Measurements from ENCODE around the gene JAKMIP1.

GRCh38 chr4:6076391-6076790 is 124.0 kb downstream of the JAKMIP1 start:
- TF ChIP-seq CTCF (IDR thresholded peaks at IDR 0.05): 0 out of 2 replicates have a peak, but pooled peaks have one; percentile 35
- no peak for TF ChIP-seq POLR2AphosphoS5 (IDR thresholded peaks at IDR 0.05; ENCODE audit: low read depth, low read length)
- TF ChIP-seq TCF7L2 (IDR thresholded peaks at IDR 0.05; ENCODE audit: low read depth, low read length): no peak
